H1 (cell line): ENCODE measurements around the gene PRPF40B. TPM values are rescaled to one million over a fixed set of nuclear protein-coding genes. Genes with fewer than 3 reads are reported as not detected.
A peak's percentile ranks its signal among the peaks of the same experiment; 100 is the strongest.

Experiments
- CTCF ChIA-PET: fragments of 300-600 bp; sonication (Branson Sonifier 250); formaldehyde crosslinking; loops from one replicate; lab custom pipeline; 2021; ENCODE audit not compliant: partially characterized antibody; lab: Charles Lee
- POLR2A ChIA-PET: fragments of 300-600 bp; sonication (Branson Sonifier 250); formaldehyde crosslinking; loops from one replicate; lab custom pipeline; 2021; ENCODE audit warnings: inconsistent platforms; ENCODE audit not compliant: partially characterized antibody; lab: Charles Lee
- DNase-seq, 2 experiments: peaks; one replicate each; pipeline versions ENCODE4 v3.0.0 to v3.0.0-alpha.2; 2010 to 2022; ENCODE audit warnings: low spot score in 2 of 2, low read depth in 1 of 2, mixed read lengths in 1 of 2
- FAIRE-seq: peaks from 2 replicates; lab custom pipeline; 2011; peaks lifted over from hg19 to GRCh38; lab: Jason Lieb, UNC
- H2AFZ ChIP-seq: 2 replicates; pipeline ENCODE4 v1.8.1; 2012; ENCODE audit warnings: low read length, inconsistent platforms
- H2AK5ac ChIP-seq: 2 replicates; pipeline ENCODE4 v1.6.1; 2013; ENCODE audit warnings: low read depth, low read length
- H2BK120ac ChIP-seq: replicated peaks from 2 replicates; pipeline ENCODE3; 2013; ENCODE audit warnings: low read depth, low read length, inconsistent platforms
- H2BK12ac ChIP-seq: 2 replicates; pipeline ENCODE4 v1.6.1; 2013; ENCODE audit warnings: low read depth, low read length
- H2BK15ac ChIP-seq: 2 replicates; pipeline ENCODE4 v1.6.1; 2013; ENCODE audit warnings: low read length
- H2BK20ac ChIP-seq: 2 replicates; pipeline ENCODE4 v1.6.1; 2013; ENCODE audit warnings: low read length
- H2BK5ac ChIP-seq: 2 replicates; pipeline ENCODE4 v1.6.1; 2013; ENCODE audit warnings: low read depth, low read length
- H3K14ac ChIP-seq: 2 replicates; pipeline ENCODE4 v1.6.1; 2013; ENCODE audit warnings: inconsistent platforms; ENCODE audit not compliant: insufficient read length
- H3K18ac ChIP-seq: 2 replicates; pipeline ENCODE4 v1.6.1; 2013; ENCODE audit warnings: low read length; ENCODE audit errors: extremely low read depth
- H3K23ac ChIP-seq: 2 replicates; pipeline ENCODE4 v1.6.1; 2013; ENCODE audit warnings: inconsistent platforms; ENCODE audit not compliant: insufficient read length
- H3K23me2 ChIP-seq: 2 replicates; pipeline ENCODE4 v1.6.1; 2013; ENCODE audit warnings: low read depth, low read length
- H3K27ac ChIP-seq: 2 replicates; pipeline ENCODE4 v1.6.1; 2011; ENCODE audit warnings: low read depth, low read length, inconsistent platforms
- H3K27me3 ChIP-seq, 4 experiments: replicated peaks in 1 of 4; 1 replicate in 1 of 4; 2 replicates in 3 of 4; pipeline versions ENCODE4 v1.6.1 to v1.8.1; 2011 to 2013; ENCODE audit warnings: low read length in 3 of 4, mild to moderate bottlenecking in 3 of 4, inconsistent platforms in 2 of 4, mixed read lengths in 2 of 4, moderate library complexity in 1 of 4; ENCODE audit not compliant: control insufficient read depth in 3 of 4, insufficient read depth in 3 of 4; ENCODE audit errors: extremely low read depth in 1 of 4
- H3K36me3 ChIP-seq, 4 experiments: 2 replicates each; pipeline versions ENCODE4 v1.6.1 to v1.8.1; 2011 to 2013; ENCODE audit warnings: mild to moderate bottlenecking in 4 of 4, low read length in 3 of 4, moderate library complexity in 2 of 4, control low read depth in 1 of 4, inconsistent platforms in 1 of 4; ENCODE audit not compliant: insufficient read depth in 4 of 4, control insufficient read depth in 2 of 4
- H3K4ac ChIP-seq: replicated peaks from 2 replicates; pipeline ENCODE3; 2013; ENCODE audit warnings: low read length, low read depth, mixed read lengths, inconsistent platforms; ENCODE audit not compliant: insufficient read length
- H3K4me1 ChIP-seq, 4 experiments: replicated peaks in 1 of 4; 1 replicate in 1 of 4; 2 replicates in 3 of 4; pipeline versions ENCODE4 v1.6.1 to v1.8.1; 2011 to 2013; ENCODE audit warnings: low read length in 3 of 4, inconsistent platforms in 2 of 4, mixed read lengths in 1 of 4; ENCODE audit not compliant: insufficient read depth in 4 of 4, control insufficient read depth in 3 of 4
- H3K4me2 ChIP-seq, 2 experiments: 2 replicates each; pipeline versions ENCODE4 v1.6.1 to v1.8.1; 2011 to 2013; ENCODE audit warnings: low read depth in 2 of 2, low read length in 2 of 2, control low read depth in 1 of 2, inconsistent platforms in 1 of 2, mild to moderate bottlenecking in 1 of 2; ENCODE audit not compliant: insufficient read depth in 1 of 2
- H3K4me3 ChIP-seq, 4 experiments: fragments of 200-600, 300-600 bp in 1 of 4; sonication (generic), shearing (Covaris generic), sonication (Bioruptor Twin) in 1 of 4; 2 replicates each; pipeline versions ENCODE4 v1.5.1 to v1.8.1; 2011 to 2016; ENCODE audit warnings: low read length in 4 of 4, low read depth in 3 of 4, control low read depth in 2 of 4, inconsistent platforms in 2 of 4, mild to moderate bottlenecking in 2 of 4, mixed read lengths in 1 of 4, moderate library complexity in 1 of 4; ENCODE audit not compliant: insufficient read depth in 2 of 4; ENCODE audit errors: extremely low read depth in 1 of 4
- H3K56ac ChIP-seq: replicated peaks from 2 replicates; pipeline ENCODE3; 2013; ENCODE audit warnings: low read depth, mild to moderate bottlenecking, mixed read lengths, low read length, inconsistent platforms; ENCODE audit not compliant: insufficient read length
- H3K79me1 ChIP-seq: 2 replicates; pipeline ENCODE4 v1.6.1; 2013; ENCODE audit warnings: low read depth, low read length, control low read depth
- H3K79me2 ChIP-seq, 2 experiments: 2 replicates each; pipeline versions ENCODE4 v1.6.1 to v1.8.1; 2012 to 2013; ENCODE audit warnings: low read length in 2 of 2, mild to moderate bottlenecking in 2 of 2, inconsistent platforms in 1 of 2; ENCODE audit not compliant: insufficient read depth in 2 of 2, control insufficient read depth in 1 of 2
- H3K9ac ChIP-seq, 4 experiments: replicated peaks in 1 of 4; 1 replicate in 1 of 4; 2 replicates in 3 of 4; pipeline versions ENCODE4 v1.6.1 to v1.8.1; 2011 to 2013; ENCODE audit warnings: low read depth in 3 of 4, low read length in 3 of 4, control low read depth in 2 of 4, mild to moderate bottlenecking in 2 of 4, moderate library complexity in 2 of 4, inconsistent platforms in 1 of 4; ENCODE audit errors: extremely low read depth in 1 of 4
- H3K9me3 ChIP-seq, 2 experiments: 2 replicates each; pipeline versions ENCODE4 v1.6.1 to v1.8.1; 2012 to 2013; ENCODE audit warnings: mild to moderate bottlenecking in 2 of 2, moderate library complexity in 2 of 2, control low read depth in 1 of 2, inconsistent platforms in 1 of 2, low read depth in 1 of 2, low read length in 1 of 2, mixed read lengths in 1 of 2; ENCODE audit not compliant: insufficient read depth in 2 of 2
- H4K20me1 ChIP-seq, 2 experiments: replicated peaks in 1 of 2; 2 replicates each; pipeline versions ENCODE3 to v1.8.1; 2011 to 2013; ENCODE audit warnings: inconsistent platforms in 2 of 2, low read length in 2 of 2, mild to moderate bottlenecking in 1 of 2; ENCODE audit not compliant: insufficient read depth in 2 of 2, control insufficient read depth in 1 of 2
- H4K5ac ChIP-seq: 2 replicates; pipeline ENCODE4 v1.6.1; 2013; ENCODE audit warnings: low read length, low read depth, mixed read lengths, inconsistent platforms; ENCODE audit not compliant: insufficient read length
- H4K8ac ChIP-seq: 2 replicates; pipeline ENCODE4 v1.8.0; 2013; ENCODE audit warnings: mild to moderate bottlenecking, moderate library complexity, low read length, inconsistent platforms; ENCODE audit not compliant: insufficient read depth; ENCODE audit errors: extremely low read depth
- H4K91ac ChIP-seq: replicated peaks from 2 replicates; pipeline ENCODE3; 2013; ENCODE audit warnings: low read length, mixed read lengths, inconsistent platforms; ENCODE audit not compliant: insufficient read length
- CBX5 ChIP-seq: fragments of 300-800, 300-1000 bp; sonication (generic); IDR thresholded peaks from 2 replicates; pipeline ENCODE4 v1.7.1; 2016; ENCODE audit warnings: antibody characterized with exemption, low read length, low read depth
- CHD1 ChIP-seq: IDR thresholded peaks from 2 replicates; pipeline ENCODE4 v1.6.1; 2012; ENCODE audit warnings: low read depth, low read length, improper control_type of control experiment
- CTBP2 ChIP-seq: IDR thresholded peaks from 2 replicates; pipeline ENCODE4 v1.7.0; 2011; ENCODE audit warnings: borderline replicate concordance, mild to moderate bottlenecking, moderate library complexity, mixed read lengths, low read length; ENCODE audit not compliant: insufficient read depth, insufficient read length
- FOSL1 ChIP-seq: IDR thresholded peaks from 2 replicates; pipeline ENCODE4 v1.6.1; 2011; ENCODE audit warnings: mild to moderate bottlenecking, low read depth, low read length, moderate library complexity; ENCODE audit not compliant: insufficient read depth
- HDAC6 ChIP-seq: IDR thresholded peaks from one replicate; pipeline ENCODE4 v1.7.1; 2012; ENCODE audit warnings: low read depth, mild to moderate bottlenecking, inconsistent platforms, low read length, moderate library complexity
- JUND ChIP-seq: IDR thresholded peaks from 2 replicates; pipeline ENCODE4 v1.6.1; 2011; ENCODE audit warnings: mild to moderate bottlenecking, improper control_type of control experiment, low read length
- KDM5A ChIP-seq: fragments of 200-600 bp; IDR thresholded peaks from 2 replicates; pipeline ENCODE4 v1.7.1; 2012; ENCODE audit warnings: mild to moderate bottlenecking, low read length, inconsistent platforms, mixed read lengths
- POU5F1 ChIP-seq: IDR thresholded peaks from 2 replicates; pipeline ENCODE4 v1.6.1; 2011; ENCODE audit warnings: low read depth, mild to moderate bottlenecking, low read length, moderate library complexity
- SP1 ChIP-seq: IDR thresholded peaks from 2 replicates; pipeline ENCODE4 v1.6.1; 2011; ENCODE audit warnings: low read depth, low read length
- USF2 ChIP-seq: IDR thresholded peaks from 2 replicates; pipeline ENCODE4 v1.6.1; 2011; ENCODE audit warnings: low read length, improper control_type of control experiment
- WGBS, 2 experiments: shearing (Covaris generic) in 1 of 2; methylation state at CpG; one replicate each; pipeline versions ENCODE4 v1.1.6 to v1.1.7; 2013 to 2015; ENCODE audit warnings: low lambda C conversion rate in 2 of 2, mixed read lengths in 2 of 2, inconsistent platforms in 1 of 2, low coverage in 1 of 2, missing lambda C conversion rate in 1 of 2; ENCODE audit not compliant: insufficient replicate concordance in 2 of 2, insufficient coverage in 1 of 2, insufficient read length in 1 of 2; ENCODE audit errors: extremely low coverage in 1 of 2, missing lambda C conversion rate in 1 of 2; 5-methylcytosine and 5-hydroxymethylcytosine counted together
- polyA plus RNA-seq, 7 experiments: library from polyadenylated mRNA; depleted of rRNA in 3 of 7; stranded (reverse) in 5 of 7; unstranded in 2 of 7; fragments of >200 nt in 5 of 7; fragments of 200-250 nt in 2 of 7; gene quantifications; 1 replicate in 5 of 7; 2 replicates in 1 of 7; 4 replicates in 1 of 7; pipeline versions ENCODE4 v1.2.1 to v1.2.3, GENCODE V29; 2011 to 2013; ENCODE audit warnings: missing spikeins in 2 of 7, mixed read lengths in 2 of 7
- total RNA-seq: library from RNA; stranded (reverse); fragmentation: NEBNext Ultra II Directional; extraction: Animal tissue kit (Norgen Biotek cat#: 25700); gene quantifications from 2 replicates; pipeline ENCODE4 v1.2.1, GENCODE V29; 2021

Gene PRPF40B
- total and polyA plus RNA-seq, 2 of the 8 experiments (the other 6 are each of a cell fraction or from before 2014, with no cell fraction given) = 14.4 to 24.4 TPM

DNA sequence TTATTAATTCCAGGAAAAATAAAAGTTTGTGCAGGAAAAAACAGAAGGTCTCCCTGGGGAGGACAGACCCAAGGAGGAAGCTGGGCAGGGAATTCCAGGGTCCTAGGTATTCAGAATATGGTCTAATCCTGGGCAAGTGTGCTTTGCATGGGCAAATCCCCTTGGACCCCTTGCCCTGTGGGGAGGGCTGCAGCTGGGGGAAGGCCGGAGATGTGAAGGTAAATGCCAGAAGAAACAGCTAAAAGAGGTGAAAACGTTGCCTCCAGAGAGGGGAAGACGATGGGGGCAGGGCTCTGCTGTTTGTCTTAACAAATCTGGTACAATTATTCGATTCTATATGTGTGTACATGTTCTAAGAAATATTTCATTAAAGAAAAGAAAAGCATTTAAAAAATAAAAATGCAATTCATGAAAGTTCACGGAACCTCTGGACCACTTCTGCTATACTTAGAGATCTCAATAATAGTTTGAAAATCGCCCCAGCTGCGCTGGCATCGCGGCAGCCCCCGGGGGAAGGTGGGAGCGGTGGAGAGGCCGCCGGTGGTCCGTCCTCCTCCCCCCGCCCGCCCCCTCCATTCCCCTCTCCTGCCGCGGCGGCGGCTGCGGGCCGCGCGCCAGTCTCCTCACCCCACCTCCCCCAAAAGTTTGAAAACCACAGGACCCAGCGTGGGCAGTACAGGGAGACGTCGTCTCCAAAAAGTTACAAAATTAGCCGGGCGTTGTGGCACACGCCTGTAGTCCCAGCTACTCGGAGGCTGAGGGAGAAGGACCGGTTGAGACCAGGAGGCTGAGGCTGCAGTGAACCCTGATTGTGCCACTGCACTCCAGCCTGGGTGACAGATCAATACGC is 1.5 kb upstream of the PRPF40B start:
- H2BK20ac ChIP-seq = no peak overlapping the region
- no peaks in the 10 kb centered on the region for H4K20me1 ChIP-seq
- no peak overlapping the region for H3K56ac ChIP-seq
- H3K36me3 ChIP-seq = no peaks in the 10 kb centered on the region
- peak overlapping the region; percentile 47 to 73 (median 66); a peak in 7 of 8 replicates for H3K4me3 ChIP-seq
- no peak overlapping the region for H3K23ac ChIP-seq
- H3K4me1 ChIP-seq = peaks cover 0 to 7% (median 3%) of the 10 kb centered on the region in 4 experiments; a peak in 6 of 7 replicates
- H3K4me2 ChIP-seq = peak overlapping the region; percentile 78 to 99
- no peaks in the 10 kb centered on the region for H3K9me3 ChIP-seq
- H2BK120ac ChIP-seq = no peak overlapping the region
- no peak overlapping the region for H2BK12ac ChIP-seq
- no peak overlapping the region for H3K18ac ChIP-seq
- no peak overlapping the region for H2BK5ac ChIP-seq
- H3K23me2 ChIP-seq = peaks cover 15% of the 10 kb centered on the region; the same call in 1 of the 2 replicates
- no peak overlapping the region for H2BK15ac ChIP-seq
- H2AFZ ChIP-seq = no peak overlapping the region
- H3K27ac ChIP-seq = no peak overlapping the region
- DNase-seq (no peak), FAIRE-seq (no peak)
- WGBS, 2 experiments = 65% methylated on average over 14 of the region's 33 CpGs; no CpG with 5 or more reads in 1 of the 2 experiments
- H3K79me1 ChIP-seq = no peaks in the 10 kb centered on the region
- H4K91ac ChIP-seq = no peak overlapping the region
- no peaks in the 10 kb centered on the region for H3K79me2 ChIP-seq
- H3K4ac ChIP-seq = no peak overlapping the region
- H4K5ac ChIP-seq = no peak overlapping the region
- H4K8ac ChIP-seq = peak overlapping the region; percentile 31; the same call in 1 of the 2 replicates
- H2AK5ac ChIP-seq = no peak overlapping the region
- H3K9ac ChIP-seq = no peak overlapping the region
- CTCF ChIA-PET = interaction anchor here (0.5 to 4.3 kb wide), 8 partner anchors 10 to 467 kb away, joined by 3 to 15 read pairs (median 4); no protein-coding TSS in a partner anchor
- POLR2A ChIA-PET = interaction anchor here (0.7 to 2.8 kb wide), 10 partner anchors 10 to 356 kb away, joined by 3 to 10 read pairs (median 4); partner anchors contain the start of genes NCKAP5L, TMBIM6 and TUBA1C
- no peaks in the 10 kb centered on the region for H3K27me3 ChIP-seq
- no peak overlapping the region for H3K14ac ChIP-seq
- TF ChIP-seq CTBP2 (no peak), JUND (no peak), SP1 (no peak), CBX5 (no peak), CHD1 (no peak), HDAC6 (no peak), POU5F1 (no peak), FOSL1 (no peak), KDM5A (no peak), USF2 (no peak)
